ENCODE data around the gene FARS2.

Gene FARS2

GRCh38 chr6:5290097-5290496 lies 28.8 kb downstream of the FARS2 start:
- no peak for DNase-seq

- DNase-seq = no peak
Measured at GRCh38 chr6:5290500-5290899, 29.2 kb downstream of the FARS2 start.

GRCh38 chr6:5292154-5292553 lies 30.8 kb downstream of the FARS2 start:
- no peak for DNase-seq

- DNase-seq = no peak
Measured at GRCh38 chr6:5293692-5294091, 32.4 kb downstream of the FARS2 start.

GRCh38 chr6:5294392-5295211 lies 33.3 kb downstream of the FARS2 start:
- no peak for DNase-seq

GRCh38 chr6:5295623-5296022 lies 34.3 kb downstream of the FARS2 start:
- DNase-seq = no peak

GRCh38 chr6:5300206-5300764 lies 39.0 kb downstream of the FARS2 start:
- DNase-seq = no peak

- DNase-seq = peak; percentile 58
Measured at GRCh38 chr6:5302220-5302946, 41.1 kb downstream of the FARS2 start.

GRCh38 chr6:5302995-5303622 lies 41.8 kb downstream of the FARS2 start:
- peak; percentile 63 for DNase-seq

GRCh38 chr6:5303682-5304081 lies 42.4 kb downstream of the FARS2 start:
- no peak for DNase-seq

GRCh38 chr6:5305968-5306626 lies 44.8 kb downstream of the FARS2 start:
- DNase-seq = no peak

- DNase-seq = no peak
Measured at GRCh38 chr6:5307058-5307457, 45.7 kb downstream of the FARS2 start.

GRCh38 chr6:5308066-5308465 lies 46.8 kb downstream of the FARS2 start:
- no peak for DNase-seq

- DNase-seq = no peak
Measured at GRCh38 chr6:5314191-5314865, 53.0 kb downstream of the FARS2 start.

GRCh38 chr6:5315881-5316280 lies 54.6 kb downstream of the FARS2 start:
- no peak for DNase-seq

GRCh38 chr6:5316951-5317350 lies 55.6 kb downstream of the FARS2 start:
- DNase-seq = no peak

- DNase-seq = no peak
Measured at GRCh38 chr6:5318617-5319272, 57.4 kb downstream of the FARS2 start.

- DNase-seq = no peak
Measured at GRCh38 chr6:5323979-5324378, 62.7 kb downstream of the FARS2 start.

GRCh38 chr6:5325173-5325572 lies 63.9 kb downstream of the FARS2 start:
- no peak for DNase-seq

GRCh38 chr6:5326022-5326641 lies 64.8 kb downstream of the FARS2 start:
- DNase-seq = no peak

GRCh38 chr6:5328800-5329199 lies 67.5 kb downstream of the FARS2 start:
- DNase-seq = no peak
